ENCODE results near the gene AZGP1. TPM values are rescaled to one million over a fixed set of nuclear protein-coding genes. Genes with fewer than 3 reads are reported as not detected.
"Not testable (repeated sequence)": the region's sequence is repeated elsewhere in the genome, so short reads cannot be mapped to it uniquely, and the experiment has no call there.

Gene AZGP1
- total RNA-seq, 1 donor from 2014 or later = 0.60 TPM

DNA sequence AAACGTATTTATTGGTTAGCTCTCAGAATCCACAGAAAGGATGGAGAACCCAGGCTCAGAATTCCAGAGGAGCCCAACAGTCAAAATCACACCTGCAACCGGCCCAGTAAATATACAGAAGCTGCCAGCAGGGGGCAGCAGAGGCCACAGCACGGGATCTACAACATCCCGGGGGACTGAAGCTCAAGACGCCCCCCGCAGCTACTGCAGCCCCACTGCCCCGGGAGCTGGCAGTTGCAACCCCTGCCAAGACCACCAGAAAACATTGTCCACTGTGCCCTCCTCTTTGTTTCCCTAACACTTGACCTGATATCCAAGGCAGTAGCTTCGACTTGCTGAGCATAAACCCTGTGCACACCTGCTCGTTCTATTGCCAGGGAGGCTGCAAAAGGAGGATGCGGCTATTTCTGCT lies 4.0 kb upstream of the AZGP1 start:
- DNase-seq (ENCODE audit: extremely low spot score, unreplicated experiment); H3K9me3 Mint-ChIP-seq; H3K4me3 Mint-ChIP-seq; H3K27ac Mint-ChIP-seq; H3K36me3 Mint-ChIP-seq; H3K4me1 Mint-ChIP-seq (ENCODE audit: unreplicated experiment): not testable (repeated sequence)
- peaks cover 23% of the 10 kb centered on the region for H3K27me3 Mint-ChIP-seq
- TF ChIP-seq, protein P1, sequence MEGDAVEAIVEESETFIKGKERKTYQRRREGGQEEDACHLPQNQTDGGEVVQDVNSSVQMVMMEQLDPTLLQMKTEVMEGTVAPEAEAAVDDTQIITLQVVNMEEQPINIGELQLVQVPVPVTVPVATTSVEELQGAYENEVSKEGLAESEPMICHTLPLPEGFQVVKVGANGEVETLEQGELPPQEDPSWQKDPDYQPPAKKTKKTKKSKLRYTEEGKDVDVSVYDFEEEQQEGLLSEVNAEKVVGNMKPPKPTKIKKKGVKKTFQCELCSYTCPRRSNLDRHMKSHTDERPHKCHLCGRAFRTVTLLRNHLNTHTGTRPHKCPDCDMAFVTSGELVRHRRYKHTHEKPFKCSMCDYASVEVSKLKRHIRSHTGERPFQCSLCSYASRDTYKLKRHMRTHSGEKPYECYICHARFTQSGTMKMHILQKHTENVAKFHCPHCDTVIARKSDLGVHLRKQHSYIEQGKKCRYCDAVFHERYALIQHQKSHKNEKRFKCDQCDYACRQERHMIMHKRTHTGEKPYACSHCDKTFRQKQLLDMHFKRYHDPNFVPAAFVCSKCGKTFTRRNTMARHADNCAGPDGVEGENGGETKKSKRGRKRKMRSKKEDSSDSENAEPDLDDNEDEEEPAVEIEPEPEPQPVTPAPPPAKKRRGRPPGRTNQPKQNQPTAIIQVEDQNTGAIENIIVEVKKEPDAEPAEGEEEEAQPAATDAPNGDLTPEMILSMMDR (conservative IDR thresholded peaks at IDR 0.05) = peak; percentile 85

DNA sequence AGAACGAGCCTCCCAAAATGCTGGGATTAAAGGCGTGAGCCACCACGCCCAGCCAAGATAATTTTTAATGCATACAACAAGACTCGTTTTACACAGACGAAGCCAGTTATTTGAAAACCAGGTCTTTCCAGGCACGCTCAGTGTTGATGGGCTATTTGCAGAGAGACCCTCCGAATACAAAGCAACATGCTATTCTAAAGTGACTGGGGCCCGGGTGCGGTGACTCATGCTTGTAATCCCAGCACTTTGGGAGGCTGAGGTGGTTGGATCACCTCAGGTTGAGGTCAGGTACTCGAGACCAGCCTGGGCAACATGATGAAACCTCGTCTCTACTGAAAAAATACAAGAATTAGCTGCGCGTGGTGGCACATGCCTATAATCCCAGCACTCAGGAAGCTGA lies 795 bp upstream of the AZGP1 start:
- H3K9me3 Mint-ChIP-seq = no peaks in the 10 kb centered on the region
- H3K4me3 Mint-ChIP-seq = no peak overlapping the region
- H3K4me1 Mint-ChIP-seq (ENCODE audit: unreplicated experiment) = no peaks in the 10 kb centered on the region
- no peaks in the 10 kb centered on the region for H3K36me3 Mint-ChIP-seq
- TF ChIP-seq, protein P1 (conservative IDR thresholded peaks at IDR 0.05) = no peak
- no peak overlapping the region for H3K27ac Mint-ChIP-seq
- no peak for DNase-seq (ENCODE audit: extremely low spot score, unreplicated experiment)
- H3K27me3 Mint-ChIP-seq = peaks cover 21% of the 10 kb centered on the region

DNA sequence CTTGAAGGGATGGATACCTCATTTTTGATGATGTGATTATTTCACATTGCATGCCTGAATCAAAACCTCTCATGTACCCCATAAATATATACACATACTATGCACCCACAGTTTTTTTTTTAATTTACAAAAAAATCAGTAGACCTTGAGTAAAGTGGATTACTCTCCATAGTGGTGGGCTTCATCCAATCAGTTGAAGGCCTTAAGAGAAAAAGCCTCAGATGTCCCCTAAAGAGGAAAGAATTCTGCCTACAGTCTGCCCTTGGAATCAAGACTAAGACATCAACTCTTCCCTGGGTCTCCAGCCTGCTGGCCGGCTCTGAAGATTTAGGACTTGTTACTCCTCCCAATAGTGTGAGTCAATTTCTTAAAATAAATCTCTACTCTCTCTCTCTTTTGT lies 1.1 kb downstream of the AZGP1 start:
- Mint-ChIP-seq H3K27me3 (peaks cover 22% of the 10 kb centered on the region), H3K27ac (no peak overlapping the region), H3K4me3 (no peak overlapping the region), H3K9me3 (no peaks in the 10 kb centered on the region), H3K4me1 (ENCODE audit: unreplicated experiment) (no peaks in the 10 kb centered on the region), H3K36me3 (no peaks in the 10 kb centered on the region)
- TF ChIP-seq, protein P1 (conservative IDR thresholded peaks at IDR 0.05) = no peak
- DNase-seq (ENCODE audit: extremely low spot score, unreplicated experiment) = no peak

DNA sequence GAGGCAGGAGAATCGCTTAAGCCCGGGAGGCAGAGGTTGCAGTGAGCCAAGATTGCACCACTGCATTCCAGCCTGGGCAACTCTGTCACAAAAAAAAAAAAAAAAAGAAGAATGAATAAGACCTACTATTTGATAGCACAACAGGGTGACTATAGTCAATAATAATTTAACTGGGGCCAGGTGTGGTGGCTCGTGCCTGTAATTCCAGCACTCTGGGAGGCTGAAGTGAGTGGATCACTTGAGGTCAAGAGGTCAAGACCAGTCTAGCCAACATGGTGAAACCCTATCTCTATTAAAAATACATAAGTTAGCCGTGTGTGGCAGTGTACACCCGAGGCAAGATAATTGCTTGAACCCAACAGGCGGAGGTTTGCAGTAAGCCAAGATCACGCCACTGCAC lies 2.0 kb downstream of the AZGP1 start:
- H3K36me3 Mint-ChIP-seq; DNase-seq (ENCODE audit: extremely low spot score, unreplicated experiment); H3K4me1 Mint-ChIP-seq (ENCODE audit: unreplicated experiment); H3K4me3 Mint-ChIP-seq; H3K9me3 Mint-ChIP-seq; H3K27ac Mint-ChIP-seq: not testable (repeated sequence)
- peaks cover 20% of the 10 kb centered on the region for H3K27me3 Mint-ChIP-seq

DNA sequence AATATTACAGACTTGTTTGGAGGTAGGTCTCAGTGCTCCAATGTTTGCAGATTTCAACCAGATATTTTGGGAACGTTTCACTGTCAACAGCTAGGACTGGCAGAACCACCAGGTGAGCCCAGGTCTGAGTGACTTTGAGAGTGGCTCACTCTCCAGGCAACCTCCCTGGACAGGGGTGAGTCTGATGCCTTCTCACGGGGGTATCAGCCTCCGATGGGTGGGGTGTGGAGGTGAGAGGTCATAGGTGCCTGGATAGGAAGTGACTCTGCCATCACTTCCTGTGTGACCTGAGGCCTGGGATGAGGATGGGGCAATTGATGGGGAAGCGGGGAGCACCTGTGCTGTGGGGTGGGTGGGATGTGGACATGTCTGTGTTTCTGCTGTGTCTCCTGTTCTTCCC lies 4.6 kb downstream of the AZGP1 start:
- no peaks in the 10 kb centered on the region for H3K36me3 Mint-ChIP-seq
- no peak for DNase-seq (ENCODE audit: extremely low spot score, unreplicated experiment)
- H3K4me1 Mint-ChIP-seq (ENCODE audit: unreplicated experiment) = no peaks in the 10 kb centered on the region
- H3K27me3 Mint-ChIP-seq = peaks cover 38% of the 10 kb centered on the region
- H3K27ac Mint-ChIP-seq = no peak overlapping the region
- no peaks in the 10 kb centered on the region for H3K9me3 Mint-ChIP-seq
- TF ChIP-seq, protein P1 (conservative IDR thresholded peaks at IDR 0.05) = no peak
- H3K4me3 Mint-ChIP-seq = no peak overlapping the region

DNA sequence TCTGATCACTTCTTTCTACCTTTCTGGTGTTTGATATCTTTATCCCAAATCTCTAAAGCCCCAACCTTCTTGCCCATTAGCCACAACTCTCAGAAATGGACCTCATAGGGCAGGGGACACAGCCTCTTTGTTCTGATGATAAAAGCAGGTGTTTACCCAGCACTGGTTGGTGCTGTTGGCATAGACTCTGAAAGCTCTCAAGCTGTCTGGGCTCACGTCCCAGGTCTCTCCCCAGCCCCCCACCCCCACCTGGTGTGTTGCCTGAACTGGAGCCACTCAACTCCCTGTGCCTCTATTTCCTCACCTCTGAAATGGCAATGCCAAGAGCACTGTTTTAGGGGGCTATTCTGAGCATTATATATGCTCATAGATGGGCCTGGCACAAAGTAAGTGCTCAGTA lies 6.0 kb downstream of the AZGP1 start:
- H3K27ac Mint-ChIP-seq; DNase-seq (ENCODE audit: extremely low spot score, unreplicated experiment); H3K4me3 Mint-ChIP-seq; H3K4me1 Mint-ChIP-seq (ENCODE audit: unreplicated experiment); H3K9me3 Mint-ChIP-seq; H3K36me3 Mint-ChIP-seq: not testable (repeated sequence)
- H3K27me3 Mint-ChIP-seq = peaks cover 38% of the 10 kb centered on the region

DNA sequence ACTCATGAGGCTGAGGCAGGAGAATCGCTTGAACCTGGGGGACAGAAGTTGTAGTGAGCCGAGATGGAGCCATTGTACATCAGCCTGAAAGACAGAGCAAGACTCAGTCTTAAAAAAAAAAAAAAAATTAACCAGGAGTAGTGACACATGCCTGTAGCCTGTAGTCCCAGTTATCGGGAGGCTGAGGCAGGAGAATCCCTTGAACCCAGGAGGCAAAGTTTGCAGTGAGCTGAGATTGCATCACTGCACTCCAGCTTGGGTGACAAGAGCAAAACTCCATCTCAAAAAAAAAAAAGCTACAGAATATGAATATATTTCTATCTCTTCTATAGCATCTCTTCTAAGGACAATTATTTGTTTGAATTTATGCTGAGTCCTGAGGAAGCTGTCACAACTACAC lies 6.5 kb downstream of the AZGP1 start:
- DNase-seq (ENCODE audit: extremely low spot score, unreplicated experiment) = no peak
- no peak overlapping the region for H3K27ac Mint-ChIP-seq
- no peak overlapping the region for H3K4me3 Mint-ChIP-seq
- H3K4me1 Mint-ChIP-seq (ENCODE audit: unreplicated experiment) = no peaks in the 10 kb centered on the region
- H3K36me3 Mint-ChIP-seq = no peaks in the 10 kb centered on the region
- TF ChIP-seq, protein P1 (conservative IDR thresholded peaks at IDR 0.05) = no peak
- H3K27me3 Mint-ChIP-seq = peaks cover 43% of the 10 kb centered on the region
- no peaks in the 10 kb centered on the region for H3K9me3 Mint-ChIP-seq
